Keratinocyte (primary cell): Measurements from ENCODE around the gene ATP5F1B. TPM values are rescaled to one million over a fixed set of nuclear protein-coding genes. Genes with fewer than 3 reads are reported as not detected.

Source experiments
- DNase-seq: peaks from one replicate; pipeline ENCODE4 v3.0.0-alpha.2; 2011; ENCODE audit warnings: low read depth, missing footprints, low spot score
- FAIRE-seq: peaks from 2 replicates; lab custom pipeline; 2011; peaks lifted over from hg19 to GRCh38; lab: Jason Lieb, UNC
- H2AFZ ChIP-seq: 2 replicates; pipeline ENCODE4 v1.6.0; 2012; ENCODE audit warnings: low read length, control low read depth, inconsistent platforms; ENCODE audit not compliant: control insufficient read depth
- H3K27ac ChIP-seq: 2 replicates; pipeline ENCODE4 v1.5.1; 2011; ENCODE audit warnings: low read length; ENCODE audit not compliant: control insufficient read depth, insufficient read depth
- H3K27me3 ChIP-seq: 3 replicates; pipeline ENCODE4 v1.6.0; 2011; ENCODE audit warnings: low read length; ENCODE audit not compliant: control insufficient read depth, insufficient read depth; ENCODE audit errors: extremely low read depth
- H3K36me3 ChIP-seq, 2 experiments: 2 replicates in 1 of 2; 3 replicates in 1 of 2; pipeline ENCODE4 v1.5.1; 2011; ENCODE audit warnings: low read length in 2 of 2, mild to moderate bottlenecking in 1 of 2; ENCODE audit not compliant: control insufficient read depth in 2 of 2, insufficient read depth in 2 of 2; ENCODE audit errors: extremely low read depth in 1 of 2
- H3K4me1 ChIP-seq: 3 replicates; pipeline ENCODE4 v1.5.1; 2011; ENCODE audit warnings: low read length; ENCODE audit not compliant: control insufficient read depth, insufficient read depth; ENCODE audit errors: extremely low read depth
- H3K4me2 ChIP-seq: 3 replicates; pipeline ENCODE4 v1.6.0; 2011; ENCODE audit warnings: low read depth, low read length; ENCODE audit not compliant: control insufficient read depth, insufficient read depth; ENCODE audit errors: extremely low read depth
- H3K4me3 ChIP-seq, 3 experiments: fragments of 200-600 bp in 1 of 3; sonication (generic) in 1 of 3; 2 replicates in 2 of 3; 3 replicates in 1 of 3; pipeline ENCODE4 v1.5.1; 2011 to 2016; ENCODE audit warnings: low read length in 3 of 3, mild to moderate bottlenecking in 3 of 3, control low read depth in 2 of 3, inconsistent platforms in 1 of 3, low read depth in 1 of 3, mixed read lengths in 1 of 3, mixed run types in 1 of 3, moderate library complexity in 1 of 3; ENCODE audit not compliant: control insufficient read depth in 2 of 3, insufficient read depth in 2 of 3; ENCODE audit errors: extremely low read depth in 1 of 3
- H3K79me2 ChIP-seq: 2 replicates; pipeline ENCODE4 v1.6.0; 2012; ENCODE audit warnings: low read length; ENCODE audit not compliant: control insufficient read depth, insufficient read depth
- H3K9ac ChIP-seq: 3 replicates; pipeline ENCODE4 v1.6.0; 2011; ENCODE audit warnings: low read length; ENCODE audit not compliant: control insufficient read depth, insufficient read depth; ENCODE audit errors: extremely low read depth
- H3K9me1 ChIP-seq: 3 replicates; pipeline ENCODE4 v1.6.0; 2011; ENCODE audit warnings: low read length; ENCODE audit not compliant: control insufficient read depth, insufficient read depth; ENCODE audit errors: extremely low read depth
- H3K9me3 ChIP-seq: 2 replicates; pipeline ENCODE4 v1.5.1; 2012; ENCODE audit warnings: low read depth, low read length; ENCODE audit not compliant: control insufficient read depth
- H4K20me1 ChIP-seq: 3 replicates; pipeline ENCODE4 v1.6.0; 2011; ENCODE audit warnings: low read length; ENCODE audit not compliant: control insufficient read depth, insufficient read depth; ENCODE audit errors: extremely low read depth
- CTCF ChIP-seq, 3 experiments: IDR thresholded peaks in 1 of 3; conservative IDR thresholded peaks in 1 of 3; optimal IDR thresholded peaks in 1 of 3; 2 replicates in 2 of 3; 3 replicates in 1 of 3; pipeline versions ENCODE3 to v1.5.1; 2011; ENCODE audit warnings: low read length in 3 of 3, mild to moderate bottlenecking in 3 of 3, moderate library complexity in 2 of 3, control low read depth in 1 of 3, inconsistent platforms in 1 of 3; ENCODE audit not compliant: insufficient read depth in 2 of 3; ENCODE audit errors: extremely low read depth in 1 of 3
- EZH2 ChIP-seq: IDR thresholded peaks from one replicate; pipeline ENCODE4 v1.6.1; 2012; ENCODE audit warnings: inconsistent platforms, mild to moderate bottlenecking, low read length, moderate library complexity
- dilution Hi-C: fragments of 300-500 bp; cut with MboI; formaldehyde crosslinking; loops from one replicate; pipeline ENCODE4 v1.7.0; 2020; ENCODE audit warnings: low sequenced_read_pairs; ENCODE audit not compliant: extremely low pct_ligation_motif_present
- polyA plus RNA-seq, 5 experiments: library from polyadenylated mRNA; depleted of rRNA in 3 of 5; stranded (reverse) in 3 of 5; stranded (forward) in 1 of 5; unstranded in 1 of 5; fragments of >200 nt; gene quantifications; 1 replicate in 1 of 5; 2 replicates in 3 of 5; 3 replicates in 1 of 5; pipeline versions ENCODE4 v1.2.1 to v1.2.3, GENCODE V29; 2011 to 2012; ENCODE audit warnings: missing spikeins in 2 of 5, low read depth in 1 of 5, low replicate concordance in 1 of 5

ATP5F1B gene
- polyA plus RNA-seq, 1 donor (not counting 4 experiments of a cell fraction or from before 2014, with no cell fraction given): 1,488 TPM

GRCh38 chr12:56631790-56632700, 13.7 kb downstream of the ATP5F1B start:
- no peaks in the 10 kb centered on the region for H3K9me3 ChIP-seq
- peaks cover 1 to 3% of the 10 kb centered on the region in 2 experiments for H3K36me3 ChIP-seq
- TF ChIP-seq CTCF (optimal IDR thresholded peaks at IDR 0.05 in 1 of 3, IDR thresholded peaks at IDR 0.05 in 1 of 3, conservative IDR thresholded peaks at IDR 0.05 in 1 of 3; ENCODE audit: extremely low read depth in 1 of 3, insufficient read depth in 2 of 3, low read length in 3 of 3) (no peak), EZH2 (no peak)
- peaks cover 82% of the 10 kb centered on the region for H3K79me2 ChIP-seq
- DNase-seq (no peak), FAIRE-seq (no peak)
- H3K4me1 ChIP-seq: peaks cover 56% of the 10 kb centered on the region
- no peaks in the 10 kb centered on the region for H3K27me3 ChIP-seq
- peaks cover 4% of the 10 kb centered on the region for H3K9me1 ChIP-seq
- peak overlapping the region; percentile 100 for H3K4me2 ChIP-seq
- peak overlapping the region; percentile 23 to 95 (median 94) for H3K4me3 ChIP-seq
- peak overlapping the region; percentile 17 for H3K27ac ChIP-seq
- H3K9ac ChIP-seq: peak overlapping the region; percentile 13
- H2AFZ ChIP-seq: no peak overlapping the region
- dilution Hi-C loops: no loop called here
- H4K20me1 ChIP-seq: peaks cover 6% of the 10 kb centered on the region

DNA sequence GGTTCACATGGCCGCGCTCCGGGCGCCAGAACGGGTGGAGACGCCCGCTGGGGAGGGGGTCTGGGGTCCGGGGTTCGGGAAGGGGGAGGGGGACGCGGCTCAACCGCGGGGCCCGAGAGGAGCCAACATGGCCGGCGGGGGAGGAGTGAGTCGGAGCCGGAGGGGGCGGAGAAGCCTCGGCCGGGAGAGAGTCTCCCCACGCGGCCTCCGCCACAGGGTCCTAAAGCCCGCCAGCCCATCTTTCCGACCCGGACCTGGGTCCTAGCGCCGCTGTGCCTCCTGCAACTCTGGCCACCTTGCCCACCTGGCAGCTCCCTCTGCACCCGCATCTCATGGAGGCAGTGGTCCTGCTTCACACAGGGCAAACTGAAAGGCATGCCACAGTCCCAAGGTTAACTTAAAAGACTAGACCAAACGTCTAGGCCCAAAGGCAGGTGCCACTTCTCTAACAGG, 15.6 kb downstream of the ATP5F1B start, which contains the start of gene BAZ2A:
TSS of gene BAZ2A (minus strand) at position 147 of the 453 bp plus-strand sequence. CDS start 12,796 bp downstream, outside the sequence.
- H3K4me1 ChIP-seq: peaks cover 42% of the 10 kb centered on the region
- peak within 1 kb of the TSS; percentile 87 for H3K9ac ChIP-seq
- peak within 1 kb of the TSS; percentile 85 for H3K27ac ChIP-seq
- H3K9me1 ChIP-seq: peaks cover 4% of the 10 kb centered on the region
- peaks cover 6% of the 10 kb centered on the region for H4K20me1 ChIP-seq
- peaks cover 89% of the 10 kb centered on the region for H3K79me2 ChIP-seq
- no peaks in the 10 kb centered on the region for H3K9me3 ChIP-seq
- FAIRE-seq (no peak), DNase-seq (no peak)
- dilution Hi-C loops: no loop called here
- H3K4me3 ChIP-seq: peak within 1 kb of the TSS; percentile 92 to 99 (median 97)
- peak within 1 kb of the TSS; percentile 59 for H2AFZ ChIP-seq
- peaks cover 4 to 11% of the 10 kb centered on the region in 2 experiments for H3K36me3 ChIP-seq
- TF ChIP-seq EZH2 (no peak), CTCF (optimal IDR thresholded peaks at IDR 0.05 in 1 of 3, IDR thresholded peaks at IDR 0.05 in 1 of 3, conservative IDR thresholded peaks at IDR 0.05 in 1 of 3; ENCODE audit: extremely low read depth in 1 of 3, insufficient read depth in 2 of 3, low read length in 3 of 3) (no peak)
- H3K27me3 ChIP-seq: no peaks in the 10 kb centered on the region
- H3K4me2 ChIP-seq: peak within 1 kb of the TSS; percentile 97
